WTC11 (cell line): ENCODE results near the gene ZNF585A.

Experiments used
- ELF4 ChIP-seq: sonication (generic); formaldehyde crosslinking; IDR thresholded peaks from 2 replicates; pipeline ENCODE4 v1.8.1; 2022; ENCODE audit warnings: low read depth, mild to moderate bottlenecking, moderate library complexity, missing genetic modification reagents
- EMX1 ChIP-seq: fragments of 250-450 bp; sonication (Bioruptor Pico); IDR thresholded peaks from 2 replicates; pipeline ENCODE4 v1.8.0; 2021; ENCODE audit warnings: mild to moderate bottlenecking
- ESRRA ChIP-seq: sonication (generic); formaldehyde crosslinking; IDR thresholded peaks from 2 replicates; pipeline ENCODE4 v1.8.1; 2022; ENCODE audit warnings: mild to moderate bottlenecking, missing genetic modification reagents, borderline replicate concordance
- HMGA2 ChIP-seq: fragments of 250-450 bp; sonication (Bioruptor Pico); IDR thresholded peaks from 2 replicates; pipeline ENCODE4 v1.4.0; 2021; ENCODE audit warnings: mild to moderate bottlenecking, moderate library complexity
- JUN ChIP-seq: sonication (generic); formaldehyde crosslinking; IDR thresholded peaks from 2 replicates; pipeline ENCODE4 v1.8.0; 2023; ENCODE audit warnings: mild to moderate bottlenecking, missing genetic modification reagents
- SP1 ChIP-seq: sonication (generic); formaldehyde crosslinking; conservative IDR thresholded peaks from 2 replicates; pipeline ENCODE4 v1.8.1; 2022; ENCODE audit warnings: missing genetic modification reagents
- TEAD4 ChIP-seq: sonication (generic); formaldehyde crosslinking; IDR thresholded peaks from 2 replicates; pipeline ENCODE4 v1.8.0; 2022; ENCODE audit warnings: mild to moderate bottlenecking, missing genetic modification reagents
- TF ChIP-seq, protein P1 (sequence below): fragments of 200-600 bp; IDR thresholded peaks from 2 replicates; pipeline ENCODE4 v1.8.0; 2022; ENCODE audit warnings: antibody characterized with exemption
- TF ChIP-seq, protein P2 (sequence below): fragments of 250-450 bp; sonication (Bioruptor Pico); IDR thresholded peaks from 2 replicates; pipeline ENCODE4 v1.9.0; 2021; ENCODE audit warnings: mild to moderate bottlenecking
- TF ChIP-seq, protein P3 (sequence below): sonication (generic); formaldehyde crosslinking; IDR thresholded peaks from 2 replicates; pipeline ENCODE4 v1.8.1; 2022; ENCODE audit warnings: low read depth, mild to moderate bottlenecking, moderate library complexity, missing genetic modification reagents, borderline replicate concordance

DNA sequence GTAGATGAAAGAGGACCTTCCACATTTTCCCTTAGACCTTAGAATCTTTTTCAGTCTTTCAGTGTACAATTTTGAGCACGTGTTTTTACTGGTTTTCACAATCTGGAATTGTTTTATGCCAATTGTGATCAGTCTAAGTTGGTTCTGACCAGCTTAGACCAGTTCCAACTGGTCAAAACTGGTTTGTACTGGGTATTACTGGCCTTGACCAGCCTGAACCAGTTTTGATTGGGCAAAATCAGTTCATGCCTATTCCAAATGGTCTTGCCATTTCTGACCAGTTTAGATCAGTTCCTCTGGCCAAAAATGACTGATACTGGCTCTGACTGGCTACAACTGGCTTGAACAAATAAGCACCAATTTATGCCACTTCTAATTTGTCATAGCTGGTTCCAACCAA lies 36.4 kb downstream of the ZNF585A start:
- TF ChIP-seq EMX1 (CRISPR knock-in tag): no peak
- TF ChIP-seq, protein P1, sequence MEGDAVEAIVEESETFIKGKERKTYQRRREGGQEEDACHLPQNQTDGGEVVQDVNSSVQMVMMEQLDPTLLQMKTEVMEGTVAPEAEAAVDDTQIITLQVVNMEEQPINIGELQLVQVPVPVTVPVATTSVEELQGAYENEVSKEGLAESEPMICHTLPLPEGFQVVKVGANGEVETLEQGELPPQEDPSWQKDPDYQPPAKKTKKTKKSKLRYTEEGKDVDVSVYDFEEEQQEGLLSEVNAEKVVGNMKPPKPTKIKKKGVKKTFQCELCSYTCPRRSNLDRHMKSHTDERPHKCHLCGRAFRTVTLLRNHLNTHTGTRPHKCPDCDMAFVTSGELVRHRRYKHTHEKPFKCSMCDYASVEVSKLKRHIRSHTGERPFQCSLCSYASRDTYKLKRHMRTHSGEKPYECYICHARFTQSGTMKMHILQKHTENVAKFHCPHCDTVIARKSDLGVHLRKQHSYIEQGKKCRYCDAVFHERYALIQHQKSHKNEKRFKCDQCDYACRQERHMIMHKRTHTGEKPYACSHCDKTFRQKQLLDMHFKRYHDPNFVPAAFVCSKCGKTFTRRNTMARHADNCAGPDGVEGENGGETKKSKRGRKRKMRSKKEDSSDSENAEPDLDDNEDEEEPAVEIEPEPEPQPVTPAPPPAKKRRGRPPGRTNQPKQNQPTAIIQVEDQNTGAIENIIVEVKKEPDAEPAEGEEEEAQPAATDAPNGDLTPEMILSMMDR: no peak
- TF ChIP-seq TEAD4 (CRISPR knock-in tag): no peak
- no peak for TF ChIP-seq ELF4
- TF ChIP-seq HMGA2 (CRISPR knock-in tag): no peak
- TF ChIP-seq, protein P2, sequence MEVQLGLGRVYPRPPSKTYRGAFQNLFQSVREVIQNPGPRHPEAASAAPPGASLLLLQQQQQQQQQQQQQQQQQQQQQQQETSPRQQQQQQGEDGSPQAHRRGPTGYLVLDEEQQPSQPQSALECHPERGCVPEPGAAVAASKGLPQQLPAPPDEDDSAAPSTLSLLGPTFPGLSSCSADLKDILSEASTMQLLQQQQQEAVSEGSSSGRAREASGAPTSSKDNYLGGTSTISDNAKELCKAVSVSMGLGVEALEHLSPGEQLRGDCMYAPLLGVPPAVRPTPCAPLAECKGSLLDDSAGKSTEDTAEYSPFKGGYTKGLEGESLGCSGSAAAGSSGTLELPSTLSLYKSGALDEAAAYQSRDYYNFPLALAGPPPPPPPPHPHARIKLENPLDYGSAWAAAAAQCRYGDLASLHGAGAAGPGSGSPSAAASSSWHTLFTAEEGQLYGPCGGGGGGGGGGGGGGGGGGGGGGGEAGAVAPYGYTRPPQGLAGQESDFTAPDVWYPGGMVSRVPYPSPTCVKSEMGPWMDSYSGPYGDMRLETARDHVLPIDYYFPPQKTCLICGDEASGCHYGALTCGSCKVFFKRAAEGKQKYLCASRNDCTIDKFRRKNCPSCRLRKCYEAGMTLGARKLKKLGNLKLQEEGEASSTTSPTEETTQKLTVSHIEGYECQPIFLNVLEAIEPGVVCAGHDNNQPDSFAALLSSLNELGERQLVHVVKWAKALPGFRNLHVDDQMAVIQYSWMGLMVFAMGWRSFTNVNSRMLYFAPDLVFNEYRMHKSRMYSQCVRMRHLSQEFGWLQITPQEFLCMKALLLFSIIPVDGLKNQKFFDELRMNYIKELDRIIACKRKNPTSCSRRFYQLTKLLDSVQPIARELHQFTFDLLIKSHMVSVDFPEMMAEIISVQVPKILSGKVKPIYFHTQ: no peak
- TF ChIP-seq ESRRA (CRISPR knock-in tag): no peak
- TF ChIP-seq SP1 (CRISPR knock-in tag): no peak
- no peak for TF ChIP-seq JUN (CRISPR knock-in tag)
- TF ChIP-seq, protein P3, sequence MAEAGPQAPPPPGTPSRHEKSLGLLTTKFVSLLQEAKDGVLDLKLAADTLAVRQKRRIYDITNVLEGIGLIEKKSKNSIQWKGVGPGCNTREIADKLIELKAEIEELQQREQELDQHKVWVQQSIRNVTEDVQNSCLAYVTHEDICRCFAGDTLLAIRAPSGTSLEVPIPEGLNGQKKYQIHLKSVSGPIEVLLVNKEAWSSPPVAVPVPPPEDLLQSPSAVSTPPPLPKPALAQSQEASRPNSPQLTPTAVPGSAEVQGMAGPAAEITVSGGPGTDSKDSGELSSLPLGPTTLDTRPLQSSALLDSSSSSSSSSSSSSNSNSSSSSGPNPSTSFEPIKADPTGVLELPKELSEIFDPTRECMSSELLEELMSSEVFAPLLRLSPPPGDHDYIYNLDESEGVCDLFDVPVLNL (CRISPR knock-in tag): no peak
